Transverse colon (tissue), 4 donors: ENCODE data around the gene MANBA. TPM values are rescaled to one million over a fixed set of nuclear protein-coding genes. Genes with fewer than 3 reads are reported as not detected.

ENCODE experiments used
- DNase-seq: peaks from one replicate; pipeline ENCODE4 v3.0.0-alpha.2; 2019
- H3K27ac ChIP-seq, 4 donors: fragments of 200-600 bp; sonication (generic); 2 replicates each; pipeline ENCODE4 v1.5.1; 2016 to 2018; ENCODE audit warnings: inconsistent platforms in 4 of 4
- H3K27me3 ChIP-seq: fragments of 200-600 bp; sonication (generic); 2 replicates; pipeline ENCODE4 v1.5.1; 2017; ENCODE audit warnings: inconsistent platforms
- H3K36me3 ChIP-seq, 4 donors: fragments of 200-600 bp; sonication (generic); 2 replicates each; pipeline ENCODE4 v1.5.1; 2017 to 2019; ENCODE audit warnings: inconsistent platforms in 4 of 4
- H3K4me1 ChIP-seq, 4 donors: fragments of 200-600 bp; sonication (generic); 2 replicates each; pipeline ENCODE4 v1.5.1; 2017 to 2020; ENCODE audit warnings: inconsistent platforms in 4 of 4
- H3K4me3 ChIP-seq, 4 donors: fragments of 200-600 bp; sonication (generic); 1 replicate in 1 of 4; 2 replicates in 3 of 4; pipeline versions ENCODE4 v1.5.1 to v1.6.1; 2017 to 2019; ENCODE audit warnings: inconsistent platforms in 4 of 4
- H3K9me3 ChIP-seq, 2 donors: fragments of 200-600 bp; sonication (generic); 2 replicates each; pipeline ENCODE4 v1.5.1; 2017 to 2019; ENCODE audit warnings: inconsistent platforms in 2 of 2
- CTCF ChIP-seq, 5 experiments: fragments of 200-600 bp in 3 of 5; fragments of 450-650 bp in 2 of 5; sonication (generic) in 3 of 5; IDR thresholded peaks; 1 replicate in 2 of 5; 2 replicates in 3 of 5; pipeline ENCODE4 v1.5.1; 2016 to 2017; ENCODE audit warnings: antibody characterized with exemption in 5 of 5, inconsistent platforms in 3 of 5, mild to moderate bottlenecking in 2 of 5, moderate library complexity in 1 of 5
- EP300 ChIP-seq: sonication (generic); formaldehyde crosslinking; IDR thresholded peaks from one replicate; pipeline ENCODE4 v1.6.1; 2017; ENCODE audit warnings: antibody characterized with exemption, low read depth
- POLR2A ChIP-seq: fragments of 450-650 bp; IDR thresholded peaks from one replicate; pipeline ENCODE4 v1.6.1; 2016; ENCODE audit warnings: antibody characterized with exemption, mild to moderate bottlenecking, moderate library complexity
- POLR2AphosphoS5 ChIP-seq, 3 donors: sonication (generic); formaldehyde crosslinking; IDR thresholded peaks; one replicate each; pipeline ENCODE4 v1.6.1; 2016; ENCODE audit warnings: antibody characterized with exemption in 3 of 3
- WGBS, 2 donors: methylation state at CpG; one replicate each; pipeline ENCODE4 v1.1.5; 2018; ENCODE audit warnings: low coverage in 1 of 2; 5-methylcytosine and 5-hydroxymethylcytosine counted together
- in situ Hi-C, 4 donors: fragments of 200-750 bp; cut with MboI; loops; one replicate each; pipeline versions ENCODE4 v1.15.0 to v1.15.1; 2017; ENCODE audit warnings: low sequenced_read_pairs in 3 of 4, low pct_ligation_motif_present in 1 of 4, low pct_unique_long_range_greater_than_20kb in 1 of 4
- intact Hi-C: fragments of 100-400 bp; cut with DNase I; formaldehyde crosslinking; loops from one replicate; pipeline ENCODE4 v1.15.1; 2023; ENCODE audit warnings: low total_unique reads
- total RNA-seq, 4 donors: library from RNA; depleted of rRNA; stranded (reverse); fragments of >200 nt; gene quantifications; one replicate each; pipeline ENCODE4 v1.1.0, GENCODE V29; 2016

The MANBA gene
- total RNA-seq, 4 donors from 2014 or later: 7.5 to 110 (median 27.9) TPM

GRCh38 chr4:102641793-102642192 is 119.0 kb downstream of the MANBA start:
- TF ChIP-seq POLR2A (no peak), EP300 (no peak), CTCF (IDR thresholded peaks at IDR 0.05) (no peak), POLR2AphosphoS5 (IDR thresholded peaks at IDR 0.05) (no peak)
- Histone ChIP-seq H3K27me3 (no peaks in the 10 kb centered on the region), H3K27ac (no peak overlapping the region), H3K36me3 (no peaks in the 10 kb centered on the region), H3K4me1 (no peaks in the 10 kb centered on the region), H3K9me3 (no peaks in the 10 kb centered on the region), H3K4me3 (no peak overlapping the region)
- intact Hi-C loops: no loop called here
- in situ Hi-C loops: no loop called here
- DNase-seq: no peak

GRCh38 chr4:102640669-102641068 is 120.1 kb downstream of the MANBA start:
- in situ Hi-C loops (no loop called here), intact Hi-C loops (no loop called here)
- 80 to 95% methylated on average over 4 of the region's 4 CpGs for WGBS, 2 donors
- Histone ChIP-seq H3K27me3 (no peaks in the 10 kb centered on the region), H3K4me1 (no peaks in the 10 kb centered on the region), H3K27ac (no peak overlapping the region), H3K4me3 (no peak overlapping the region), H3K36me3 (no peaks in the 10 kb centered on the region), H3K9me3 (no peaks in the 10 kb centered on the region)
- TF ChIP-seq POLR2AphosphoS5 (IDR thresholded peaks at IDR 0.05): no peak
- TF ChIP-seq EP300: no peak
- no peak for TF ChIP-seq POLR2A
- no peak for TF ChIP-seq CTCF (IDR thresholded peaks at IDR 0.05)
- DNase-seq: no peak

GRCh38 chr4:102639598-102639997 is 121.2 kb downstream of the MANBA start:
- no peak for DNase-seq
- Histone ChIP-seq H3K4me3 (no peak overlapping the region), H3K4me1 (no peaks in the 10 kb centered on the region), H3K27me3 (no peaks in the 10 kb centered on the region), H3K27ac (no peak overlapping the region), H3K9me3 (no peaks in the 10 kb centered on the region), H3K36me3 (no peaks in the 10 kb centered on the region)
- intact Hi-C loops: no loop called here
- in situ Hi-C loops: no loop called here
- 88% methylated on average over 7 of the region's 7 CpGs; no CpG with 5 or more reads in 1 of the 2 donors for WGBS, 2 donors
- TF ChIP-seq POLR2A (no peak), EP300 (no peak), CTCF (IDR thresholded peaks at IDR 0.05) (no peak), POLR2AphosphoS5 (IDR thresholded peaks at IDR 0.05) (no peak)

- no peak for DNase-seq
- Histone ChIP-seq H3K9me3 (no peaks in the 10 kb centered on the region), H3K4me1 (no peaks in the 10 kb centered on the region), H3K36me3 (no peaks in the 10 kb centered on the region), H3K27me3 (no peaks in the 10 kb centered on the region), H3K27ac (no peak overlapping the region), H3K4me3 (no peak overlapping the region)
- in situ Hi-C loops: no loop called here
- TF ChIP-seq EP300 (no peak), POLR2AphosphoS5 (IDR thresholded peaks at IDR 0.05) (no peak), CTCF (IDR thresholded peaks at IDR 0.05) (no peak), POLR2A (no peak)
- intact Hi-C loops: no loop called here
- WGBS, 2 donors: 67 to 75% methylated on average over 1 of the region's 1 CpG
Measured at GRCh38 chr4:102638621-102639020, 122.1 kb downstream of the MANBA start.
